ENCODE measurements around the gene RPA1. TPM values are rescaled to one million over a fixed set of nuclear protein-coding genes. Genes with fewer than 3 reads are reported as not detected.
A peak's percentile ranks its signal among the peaks of the same experiment; 100 is the strongest.

Gene RPA1
- total and polyA plus RNA-seq, 9 donors: 14.9 to 71.9 (median 47.6) TPM

- peak overlapping the region; percentile 35 for H3K27ac ChIP-seq (ENCODE audit: low read length)
- H3K4me3 ChIP-seq (ENCODE audit: low read length): no peak overlapping the region
- peaks cover 40% of the 10 kb centered on the region for H3K4me1 ChIP-seq (ENCODE audit: control insufficient read depth, insufficient read depth, low read length)
- WGBS (ENCODE audit: insufficient coverage): 8% methylated on average over 20 of the region's 25 CpGs
- peaks cover 58% of the 10 kb centered on the region for H3K27me3 ChIP-seq (ENCODE audit: control insufficient read depth, insufficient read depth, low read length)
- H3K36me3 ChIP-seq (ENCODE audit: control insufficient read depth, insufficient read depth, low read length): no peaks in the 10 kb centered on the region
- peak; percentile 30 for DNase-seq
- H3K9me3 ChIP-seq (replicated peaks; ENCODE audit: control insufficient read depth, low read depth, low read length): no peaks in the 10 kb centered on the region
Measured at GRCh38 chr17:1905190-1905913, 75.5 kb downstream of the RPA1 start.

DNA sequence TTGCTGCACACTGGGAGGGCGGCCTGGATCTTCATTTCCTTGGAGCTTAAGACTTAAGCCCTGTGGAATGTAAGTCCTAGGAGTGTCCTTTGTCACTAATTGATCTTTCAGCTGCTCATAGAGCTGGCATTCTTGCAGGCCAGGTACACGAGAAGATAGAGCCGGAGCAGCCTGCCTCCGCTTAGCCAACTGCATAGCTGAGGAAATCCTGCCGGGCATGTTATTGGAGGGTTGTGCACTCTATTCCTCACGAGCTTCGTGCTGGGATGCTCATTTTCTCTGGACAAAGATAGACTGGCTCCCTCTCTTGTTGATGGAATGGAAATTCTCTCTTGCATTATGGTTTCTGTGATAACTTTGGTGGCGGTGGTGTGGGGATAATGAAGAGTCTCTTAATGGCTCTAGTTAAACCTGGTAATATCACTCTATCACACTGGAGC lies 76.9 kb downstream of the RPA1 start:
- H3K4me3 ChIP-seq (ENCODE audit: low read length): no peak overlapping the region
- no peaks in the 10 kb centered on the region for H3K9me3 ChIP-seq (replicated peaks; ENCODE audit: control insufficient read depth, low read depth, low read length)
- H3K27ac ChIP-seq (ENCODE audit: low read length): no peak overlapping the region
- WGBS (ENCODE audit: insufficient coverage): 7% methylated on average over 3 of the region's 8 CpGs
- no peaks in the 10 kb centered on the region for H3K36me3 ChIP-seq (ENCODE audit: control insufficient read depth, insufficient read depth, low read length)
- DNase-seq: peak; percentile 33
- peaks cover 61% of the 10 kb centered on the region for H3K27me3 ChIP-seq (ENCODE audit: control insufficient read depth, insufficient read depth, low read length)
- peaks cover 40% of the 10 kb centered on the region for H3K4me1 ChIP-seq (ENCODE audit: control insufficient read depth, insufficient read depth, low read length)

- H3K4me3 ChIP-seq (ENCODE audit: low read length): no peak overlapping the region
- H3K4me1 ChIP-seq (ENCODE audit: control insufficient read depth, insufficient read depth, low read length): peaks cover 40% of the 10 kb centered on the region
- peaks cover 66% of the 10 kb centered on the region for H3K27me3 ChIP-seq (ENCODE audit: control insufficient read depth, insufficient read depth, low read length)
- no peaks in the 10 kb centered on the region for H3K36me3 ChIP-seq (ENCODE audit: control insufficient read depth, insufficient read depth, low read length)
- no peak for DNase-seq
- 54% methylated on average over 9 of the region's 17 CpGs for whole genome bisulfite sequencing (ENCODE audit: insufficient coverage)
- H3K27ac ChIP-seq (ENCODE audit: low read length): no peak overlapping the region
- no peaks in the 10 kb centered on the region for H3K9me3 ChIP-seq (replicated peaks; ENCODE audit: control insufficient read depth, low read depth, low read length)
Measured at GRCh38 chr17:1907216-1907631, 77.4 kb downstream of the RPA1 start.

DNA sequence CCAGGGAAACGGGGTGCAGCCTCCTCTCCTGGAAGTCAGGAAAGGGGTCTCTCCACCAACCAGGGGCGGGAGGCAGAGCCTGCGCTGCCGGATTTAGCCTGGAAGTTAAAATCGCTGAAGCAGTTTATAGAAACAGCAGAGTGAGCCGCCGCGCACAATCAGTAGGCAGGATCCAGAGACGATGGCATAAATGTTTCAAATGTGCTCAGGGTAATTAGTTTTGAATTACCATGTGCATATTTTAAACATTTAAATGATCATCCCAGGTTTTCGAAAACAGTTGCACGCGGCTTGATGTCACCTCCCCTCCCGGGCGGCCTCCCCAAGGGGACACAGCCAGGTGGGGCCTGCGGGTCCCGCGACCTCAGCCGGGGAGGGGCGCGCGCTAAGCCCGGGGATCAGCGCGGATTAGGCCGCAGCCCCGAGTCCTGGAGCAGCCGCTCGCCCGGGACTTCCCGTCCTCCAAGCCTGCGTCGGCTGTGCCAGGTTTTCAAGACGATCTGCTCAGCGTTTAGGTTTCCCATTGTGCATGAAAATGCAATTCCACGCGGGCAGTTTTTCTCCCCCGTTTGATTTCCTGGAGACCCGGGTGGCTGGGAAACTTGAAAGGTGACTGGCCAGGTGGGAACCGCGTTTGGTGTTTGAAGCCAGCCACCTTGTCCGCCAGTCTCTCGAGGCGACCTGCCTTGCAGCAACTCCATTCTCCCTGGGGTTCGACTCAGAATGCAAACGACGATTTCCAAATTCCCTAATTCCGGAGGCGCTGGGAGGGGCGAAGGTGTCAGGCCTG lies 78.3 kb downstream of the RPA1 start:
- DNase-seq: peak; percentile 65
- WGBS (ENCODE audit: insufficient coverage): under 1% methylated on average over 42 of the region's 49 CpGs
- H3K27ac ChIP-seq (ENCODE audit: low read length): no peak overlapping the region

DNA sequence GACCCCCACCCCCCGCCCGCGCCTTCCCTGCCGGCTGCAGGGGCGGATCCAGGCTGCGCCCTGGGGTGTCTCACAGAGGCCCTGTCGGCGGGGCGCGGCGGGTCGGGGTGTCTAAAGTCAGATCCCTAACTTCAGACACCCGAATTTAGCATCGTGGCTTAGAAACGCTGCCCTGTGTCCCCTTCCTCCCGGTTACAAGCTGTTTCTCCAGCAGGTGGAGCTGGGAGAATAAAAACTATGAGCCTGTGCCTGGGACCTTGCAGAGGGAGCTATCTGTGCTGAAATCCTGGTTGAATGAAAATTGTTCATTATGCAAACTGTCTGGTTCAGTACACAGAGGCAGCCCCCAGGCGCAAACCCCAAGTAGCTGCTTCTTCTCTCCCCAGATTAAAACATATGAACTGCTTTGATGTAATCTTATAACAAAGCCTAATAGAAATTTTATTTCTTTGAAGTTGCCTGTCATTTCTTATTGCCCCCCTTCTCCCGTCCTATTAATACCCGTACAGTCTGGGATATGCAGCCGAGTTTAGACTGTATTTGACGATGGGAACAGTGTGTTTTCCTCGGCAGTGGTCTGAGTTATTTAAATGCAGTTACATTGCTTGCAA lies 79.0 kb downstream of the RPA1 start:
- peaks cover 40% of the 10 kb centered on the region for H3K4me1 ChIP-seq (ENCODE audit: control insufficient read depth, insufficient read depth, low read length)
- H3K4me3 ChIP-seq (ENCODE audit: low read length): peak overlapping the region; percentile 37
- 0% methylated on average over 12 of the region's 22 CpGs for WGBS (ENCODE audit: insufficient coverage)
- H3K36me3 ChIP-seq (ENCODE audit: control insufficient read depth, insufficient read depth, low read length): no peaks in the 10 kb centered on the region
- peak; percentile 91 for DNase-seq
- H3K27ac ChIP-seq (ENCODE audit: low read length): no peak overlapping the region
- H3K27me3 ChIP-seq (ENCODE audit: control insufficient read depth, insufficient read depth, low read length): peaks cover 74% of the 10 kb centered on the region
- no peaks in the 10 kb centered on the region for H3K9me3 ChIP-seq (replicated peaks; ENCODE audit: control insufficient read depth, low read depth, low read length)

More for the DNA sequence above, 78.3 kb downstream of the RPA1 start:
- Histone ChIP-seq H3K9me3 (replicated peaks; ENCODE audit: control insufficient read depth, low read depth, low read length) (no peaks in the 10 kb centered on the region), H3K36me3 (ENCODE audit: control insufficient read depth, insufficient read depth, low read length) (no peaks in the 10 kb centered on the region), H3K4me1 (ENCODE audit: control insufficient read depth, insufficient read depth, low read length) (peaks cover 40% of the 10 kb centered on the region), H3K4me3 (ENCODE audit: low read length) (peak overlapping the region; percentile 37), H3K27me3 (ENCODE audit: control insufficient read depth, insufficient read depth, low read length) (peaks cover 70% of the 10 kb centered on the region)

- H3K9me3 ChIP-seq (replicated peaks; ENCODE audit: control insufficient read depth, low read depth, low read length): no peaks in the 10 kb centered on the region
- peaks cover 66% of the 10 kb centered on the region for H3K27me3 ChIP-seq (ENCODE audit: control insufficient read depth, insufficient read depth, low read length)
- H3K36me3 ChIP-seq (ENCODE audit: control insufficient read depth, insufficient read depth, low read length): no peaks in the 10 kb centered on the region
- DNase-seq: no peak
- no peak overlapping the region for H3K4me3 ChIP-seq (ENCODE audit: low read length)
- no peak overlapping the region for H3K27ac ChIP-seq (ENCODE audit: low read length)
- WGBS (ENCODE audit: insufficient coverage): 67% methylated on average over 3 of the region's 3 CpGs
- H3K4me1 ChIP-seq (ENCODE audit: control insufficient read depth, insufficient read depth, low read length): peaks cover 41% of the 10 kb centered on the region
Measured at GRCh38 chr17:1909985-1910384, 80.2 kb downstream of the RPA1 start.

DNA sequence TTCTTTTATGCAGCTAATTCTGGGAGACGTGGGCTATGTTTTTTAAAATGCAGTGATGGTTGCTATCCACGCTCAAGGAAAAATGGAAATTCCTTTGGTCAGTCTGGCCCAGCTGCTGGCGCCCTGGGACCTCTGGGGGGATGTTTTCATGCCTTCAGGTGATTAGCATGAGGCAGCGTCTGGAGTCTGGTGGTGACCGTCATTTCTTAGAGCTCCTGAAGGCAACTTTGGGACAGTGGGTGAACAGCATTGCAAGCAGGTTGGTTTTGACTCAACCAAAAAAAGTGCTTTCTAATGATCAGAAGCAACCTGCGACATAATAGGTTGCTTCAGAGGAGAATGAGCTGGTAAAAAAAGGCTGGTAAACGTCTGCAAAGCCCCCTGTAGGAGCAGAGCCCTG lies 82.3 kb downstream of the RPA1 start:
- no peaks in the 10 kb centered on the region for H3K9me3 ChIP-seq (replicated peaks; ENCODE audit: control insufficient read depth, low read depth, low read length)
- H3K4me1 ChIP-seq (ENCODE audit: control insufficient read depth, insufficient read depth, low read length): peaks cover 28% of the 10 kb centered on the region
- WGBS (ENCODE audit: insufficient coverage): 41% methylated on average over 4 of the region's 7 CpGs
- no peaks in the 10 kb centered on the region for H3K36me3 ChIP-seq (ENCODE audit: control insufficient read depth, insufficient read depth, low read length)
- no peak for DNase-seq
- H3K27ac ChIP-seq (ENCODE audit: low read length): no peak overlapping the region
- peaks cover 56% of the 10 kb centered on the region for H3K27me3 ChIP-seq (ENCODE audit: control insufficient read depth, insufficient read depth, low read length)
- H3K4me3 ChIP-seq (ENCODE audit: low read length): no peak overlapping the region

GRCh38 chr17:1913702-1914101 lies 83.9 kb downstream of the RPA1 start:
- H3K9me3 ChIP-seq (replicated peaks; ENCODE audit: control insufficient read depth, low read depth, low read length): no peaks in the 10 kb centered on the region
- H3K4me3 ChIP-seq (ENCODE audit: low read length): no peak overlapping the region
- H3K36me3 ChIP-seq (ENCODE audit: control insufficient read depth, insufficient read depth, low read length): no peaks in the 10 kb centered on the region
- peaks cover 40% of the 10 kb centered on the region for H3K27me3 ChIP-seq (ENCODE audit: control insufficient read depth, insufficient read depth, low read length)
- 82% methylated on average over 13 of the region's 14 CpGs for WGBS (ENCODE audit: insufficient coverage)
- no peak overlapping the region for H3K27ac ChIP-seq (ENCODE audit: low read length)
- no peak for DNase-seq
- H3K4me1 ChIP-seq (ENCODE audit: control insufficient read depth, insufficient read depth, low read length): peaks cover 15% of the 10 kb centered on the region

DNA sequence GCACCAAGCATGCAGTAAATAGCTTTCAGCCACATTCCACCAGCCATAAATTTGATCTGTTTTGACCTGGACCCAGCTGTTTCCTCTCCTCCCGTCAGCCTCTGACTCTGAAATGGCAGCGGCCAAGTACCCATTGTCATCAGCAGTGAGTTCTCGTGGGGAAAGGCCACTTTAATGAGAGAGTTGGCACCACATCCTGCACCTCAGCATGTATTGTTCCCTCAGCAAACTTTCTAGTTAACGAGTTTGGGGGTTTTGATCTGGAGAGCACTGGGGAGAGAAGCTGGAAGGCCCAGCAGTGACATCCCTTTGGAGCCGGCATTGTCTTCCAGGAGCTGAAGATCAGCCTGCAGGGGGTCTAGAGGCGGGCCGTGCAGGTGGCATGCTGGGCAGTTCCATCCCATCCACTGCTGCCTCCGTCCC lies 84.9 kb downstream of the RPA1 start:
- DNase-seq: no peak
- Histone ChIP-seq H3K36me3 (ENCODE audit: control insufficient read depth, insufficient read depth, low read length) (no peaks in the 10 kb centered on the region), H3K4me1 (ENCODE audit: control insufficient read depth, insufficient read depth, low read length) (peaks cover 11% of the 10 kb centered on the region), H3K9me3 (replicated peaks; ENCODE audit: control insufficient read depth, low read depth, low read length) (no peaks in the 10 kb centered on the region), H3K4me3 (ENCODE audit: low read length) (no peak overlapping the region), H3K27me3 (ENCODE audit: control insufficient read depth, insufficient read depth, low read length) (peaks cover 40% of the 10 kb centered on the region), H3K27ac (ENCODE audit: low read length) (no peak overlapping the region)
- WGBS (ENCODE audit: insufficient coverage): 26% methylated on average over 5 of the region's 8 CpGs

- peaks cover 11% of the 10 kb centered on the region for H3K4me1 ChIP-seq (ENCODE audit: control insufficient read depth, insufficient read depth, low read length)
- no peak overlapping the region for H3K4me3 ChIP-seq (ENCODE audit: low read length)
- H3K27me3 ChIP-seq (ENCODE audit: control insufficient read depth, insufficient read depth, low read length): peaks cover 33% of the 10 kb centered on the region
- H3K36me3 ChIP-seq (ENCODE audit: control insufficient read depth, insufficient read depth, low read length): no peaks in the 10 kb centered on the region
- DNase-seq: no peak
- WGBS (ENCODE audit: insufficient coverage): 61% methylated on average over 11 of the region's 12 CpGs
- no peaks in the 10 kb centered on the region for H3K9me3 ChIP-seq (replicated peaks; ENCODE audit: control insufficient read depth, low read depth, low read length)
- H3K27ac ChIP-seq (ENCODE audit: low read length): no peak overlapping the region
Measured at GRCh38 chr17:1915889-1916288, 86.1 kb downstream of the RPA1 start.

All from muscle of leg (tissue), 11 donors.